Tibial nerve (tissue), 3 donors: ENCODE data around the gene LMBR1.

ENCODE experiments used
- POLR2A ChIP-seq, 2 donors: fragments of 450-650 bp; IDR thresholded peaks; one replicate each; pipeline ENCODE4 v1.6.1; 2017; ENCODE audit warnings: antibody characterized with exemption in 2 of 2, mild to moderate bottlenecking in 2 of 2, moderate library complexity in 2 of 2
- TF ChIP-seq, protein P1 (sequence below), 5 experiments: fragments of 200-600 bp in 3 of 5; fragments of 450-650 bp in 2 of 5; sonication (generic) in 3 of 5; IDR thresholded peaks; one replicate each; pipeline ENCODE4 v1.5.1; 2016 to 2019; ENCODE audit warnings: antibody characterized with exemption in 5 of 5, mild to moderate bottlenecking in 3 of 5, moderate library complexity in 2 of 5

- TF ChIP-seq, protein P1, sequence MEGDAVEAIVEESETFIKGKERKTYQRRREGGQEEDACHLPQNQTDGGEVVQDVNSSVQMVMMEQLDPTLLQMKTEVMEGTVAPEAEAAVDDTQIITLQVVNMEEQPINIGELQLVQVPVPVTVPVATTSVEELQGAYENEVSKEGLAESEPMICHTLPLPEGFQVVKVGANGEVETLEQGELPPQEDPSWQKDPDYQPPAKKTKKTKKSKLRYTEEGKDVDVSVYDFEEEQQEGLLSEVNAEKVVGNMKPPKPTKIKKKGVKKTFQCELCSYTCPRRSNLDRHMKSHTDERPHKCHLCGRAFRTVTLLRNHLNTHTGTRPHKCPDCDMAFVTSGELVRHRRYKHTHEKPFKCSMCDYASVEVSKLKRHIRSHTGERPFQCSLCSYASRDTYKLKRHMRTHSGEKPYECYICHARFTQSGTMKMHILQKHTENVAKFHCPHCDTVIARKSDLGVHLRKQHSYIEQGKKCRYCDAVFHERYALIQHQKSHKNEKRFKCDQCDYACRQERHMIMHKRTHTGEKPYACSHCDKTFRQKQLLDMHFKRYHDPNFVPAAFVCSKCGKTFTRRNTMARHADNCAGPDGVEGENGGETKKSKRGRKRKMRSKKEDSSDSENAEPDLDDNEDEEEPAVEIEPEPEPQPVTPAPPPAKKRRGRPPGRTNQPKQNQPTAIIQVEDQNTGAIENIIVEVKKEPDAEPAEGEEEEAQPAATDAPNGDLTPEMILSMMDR (IDR thresholded peaks at IDR 0.05): no peak
- no peak for TF ChIP-seq POLR2A (IDR thresholded peaks at IDR 0.05)
These were observed 27.1 kb upstream of the LMBR1 start for GRCh38 chr7:156920076-156920475.
